GM19239 (cell line): Measurements from ENCODE around the gene NOL9.
A peak's percentile ranks its signal among the peaks of the same experiment; 100 is the strongest.
"Not testable (repeated sequence)": the region's sequence is repeated elsewhere in the genome, so short reads cannot be mapped to it uniquely, and the experiment has no call there.

Experiments
- DNase-seq: peaks from one replicate; pipeline ENCODE4 v3.0.0; 2011; ENCODE audit warnings: low spot score; ENCODE audit not compliant: insufficient read length
- FAIRE-seq: peaks from 2 replicates; lab custom pipeline; 2011; peaks lifted over from hg19 to GRCh38; lab: Jason Lieb, UNC

Gene NOL9

DNA sequence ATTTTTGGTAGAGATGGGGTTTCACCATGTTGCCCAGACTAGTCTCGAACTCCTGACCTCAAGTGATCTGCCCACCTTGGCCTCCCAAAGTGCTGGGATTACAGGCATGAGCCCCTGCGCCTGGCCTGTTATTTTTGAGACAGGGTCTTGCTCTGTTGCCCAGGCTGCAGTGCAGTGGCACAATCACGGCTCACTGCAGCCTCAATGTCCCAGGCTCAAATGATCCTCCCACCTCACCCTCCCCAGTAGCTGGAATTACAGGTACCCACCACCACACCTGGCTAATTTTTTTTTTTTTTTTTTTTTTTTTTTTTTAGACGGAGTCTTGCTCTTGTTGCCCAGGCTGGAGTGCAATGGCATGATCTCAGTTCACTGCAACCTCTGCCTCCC lies 60.5 kb downstream of the NOL9 start:
- not testable (repeated sequence) for DNase-seq, FAIRE-seq

DNA sequence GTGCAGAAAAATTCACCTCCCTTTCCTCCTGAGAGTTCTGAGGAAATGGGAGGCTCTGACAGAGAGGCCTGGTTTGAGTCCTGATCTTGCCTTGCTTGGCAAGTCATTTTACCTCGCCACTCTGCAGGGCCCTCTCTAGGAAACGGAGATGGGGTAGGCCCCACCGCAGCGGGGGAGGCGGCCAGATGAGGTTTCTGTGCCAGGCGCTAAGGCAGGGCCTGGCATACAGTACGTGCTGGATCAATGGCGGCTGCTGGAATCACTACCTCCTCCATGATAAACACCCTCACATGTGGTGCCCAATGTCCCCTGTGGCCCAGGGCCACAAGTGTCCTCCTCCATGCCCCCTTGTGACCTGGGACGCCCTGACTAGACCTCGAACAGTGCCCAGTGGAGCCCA lies 62.3 kb downstream of the NOL9 start:
- DNase-seq: no peak
- no peak for FAIRE-seq

DNA sequence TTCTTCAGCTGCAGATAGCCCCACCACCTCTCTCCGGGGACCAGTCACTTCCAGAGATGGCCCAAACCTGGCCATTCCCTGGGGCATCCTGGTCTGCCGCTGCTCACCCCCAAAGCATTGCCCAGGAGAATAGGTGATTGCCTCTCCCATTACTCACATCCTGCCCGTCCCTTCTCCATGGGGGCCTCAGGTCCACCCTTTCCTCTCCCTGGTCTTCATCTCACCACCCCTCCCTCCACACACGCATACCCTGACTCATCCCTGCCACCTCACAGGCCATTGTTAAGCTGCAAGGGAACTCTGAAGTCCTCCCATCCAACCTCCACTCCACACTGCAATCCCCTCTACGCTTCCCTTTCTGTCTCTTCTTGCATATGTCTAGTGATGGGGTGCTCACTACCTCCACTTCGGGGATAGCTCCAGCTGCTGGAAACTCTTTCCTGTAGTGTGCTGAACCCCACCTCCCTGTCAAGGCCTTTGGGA lies 62.8 kb downstream of the NOL9 start, which contains the start of gene PLEKHG5:
PLEKHG5 (minus strand) TSS at position 188 of the 483 bp plus-strand sequence. CDS start 14,096 bp downstream, outside the sequence.
- FAIRE-seq: no peak
- no peak for DNase-seq

GRCh38 chr1:6491081-6491449 lies 63.2 kb downstream of the NOL9 start:
- DNase-seq (no peak), FAIRE-seq (no peak)

GRCh38 chr1:6490181-6491080 lies 63.9 kb downstream of the NOL9 start:
- DNase-seq (peak; percentile 90), FAIRE-seq (peak; percentile 52)

DNA sequence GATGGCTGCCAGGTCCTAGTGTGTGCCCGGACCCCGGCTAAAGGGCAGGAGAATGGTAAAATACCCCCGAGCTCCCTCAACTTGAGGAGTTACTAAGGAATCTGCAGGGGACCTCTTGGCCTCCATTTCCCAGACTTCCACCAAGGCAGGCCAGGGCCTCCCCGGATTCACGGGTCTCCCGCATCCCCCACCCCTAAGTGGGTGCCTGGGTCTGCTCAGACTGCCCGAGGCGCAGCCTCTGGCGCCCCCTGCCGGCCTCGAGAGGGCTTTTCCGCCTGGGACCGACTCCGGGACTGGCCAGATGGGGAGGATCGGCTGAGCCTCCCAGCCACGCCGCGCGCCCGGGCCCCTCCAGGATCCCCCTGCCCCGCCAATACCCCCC lies 64.5 kb downstream of the NOL9 start:
- FAIRE-seq (peak; percentile 87), DNase-seq (peak; percentile 99)

DNA sequence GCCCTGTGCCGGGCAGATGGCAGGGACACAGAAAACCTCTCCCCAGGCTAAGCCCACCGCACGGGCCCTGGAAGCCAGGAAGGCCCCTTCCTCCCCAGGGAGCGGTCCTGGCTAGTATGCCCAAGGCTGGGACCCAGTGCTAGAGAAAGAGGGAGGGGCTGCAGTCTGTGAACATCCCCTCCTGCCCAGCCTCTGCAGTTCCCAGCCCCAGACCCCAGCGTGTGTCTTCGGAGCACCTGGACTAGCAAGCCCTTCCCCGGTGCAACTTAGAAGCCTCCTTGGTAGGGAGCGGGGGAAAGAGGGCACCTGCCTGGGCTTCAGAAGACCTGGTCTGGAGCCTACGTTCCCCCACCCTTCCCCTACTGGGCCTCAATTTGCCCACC lies 64.9 kb downstream of the NOL9 start:
- FAIRE-seq (no peak), DNase-seq (no peak)

DNA sequence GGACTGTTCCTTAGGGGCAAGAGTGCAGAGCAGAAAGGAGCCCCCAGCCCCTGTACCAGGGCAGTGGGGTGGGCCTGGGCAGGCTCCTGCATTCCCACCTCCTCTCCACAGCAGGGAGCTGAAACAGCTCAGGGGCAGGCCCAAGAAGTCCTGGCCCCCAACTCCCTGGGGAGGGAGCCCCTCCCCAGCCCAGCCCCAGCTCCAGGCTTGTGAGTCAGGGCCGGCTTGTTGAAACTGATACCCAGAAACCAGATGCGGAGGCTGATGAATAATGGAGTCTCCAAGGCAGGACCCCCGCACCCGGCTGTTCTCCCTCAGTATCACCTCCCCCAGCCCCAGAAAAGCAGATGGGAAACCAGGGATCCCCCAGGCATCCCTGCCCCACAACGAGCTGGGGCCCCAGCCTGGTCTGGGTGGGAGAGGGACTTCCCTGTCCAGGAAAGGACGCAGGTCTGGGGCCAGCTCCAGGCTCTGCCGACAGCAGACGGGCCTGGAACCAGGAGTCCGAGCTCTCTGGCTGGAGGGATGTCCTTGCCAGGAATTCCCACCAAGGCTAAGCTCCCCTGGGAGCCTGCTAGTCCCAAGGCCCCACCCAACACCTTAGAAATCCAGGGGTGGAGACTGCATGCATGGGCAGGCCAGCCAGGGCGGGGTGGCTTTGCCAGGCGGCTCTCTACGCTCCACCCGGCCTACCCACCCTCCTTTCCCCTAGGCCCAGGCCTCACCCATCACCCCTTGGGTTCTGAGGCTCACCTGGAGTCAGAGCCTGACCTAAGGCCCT lies 65.5 kb downstream of the NOL9 start:
- DNase-seq (no peak), FAIRE-seq (no peak)

DNA sequence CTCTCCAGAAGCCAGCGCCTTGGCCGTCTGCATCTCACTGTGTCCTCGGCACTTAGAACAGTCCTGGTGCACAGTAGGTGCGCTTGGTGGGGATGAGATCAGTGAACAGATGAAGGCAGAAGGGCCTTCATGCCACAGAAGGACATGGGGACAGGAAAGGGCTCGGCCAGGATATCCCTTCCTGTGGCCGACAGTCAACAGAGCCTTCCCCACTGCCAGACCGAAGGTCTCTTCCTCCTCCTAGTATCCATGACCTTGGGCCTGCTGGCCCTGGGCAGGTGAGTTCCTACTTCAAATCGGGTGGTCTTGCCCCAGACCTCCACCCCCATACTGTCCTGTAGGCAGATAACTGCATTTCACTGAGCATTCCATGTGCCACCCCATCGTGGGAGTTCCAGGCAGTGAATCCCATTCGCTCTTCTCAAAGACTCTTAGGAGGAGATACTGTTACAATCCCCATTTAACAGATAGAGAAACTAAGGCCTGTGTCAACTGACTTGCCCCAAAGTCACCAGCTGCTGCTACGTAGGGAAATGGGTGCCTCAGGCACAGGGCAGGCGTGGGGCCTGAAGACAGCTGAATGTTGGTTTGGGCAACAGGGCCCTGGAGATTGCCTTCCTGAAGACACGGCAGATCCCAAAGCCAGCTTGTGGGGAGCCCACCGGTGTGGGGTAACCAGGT lies 66.4 kb downstream of the NOL9 start:
- FAIRE-seq: no peak

DNA sequence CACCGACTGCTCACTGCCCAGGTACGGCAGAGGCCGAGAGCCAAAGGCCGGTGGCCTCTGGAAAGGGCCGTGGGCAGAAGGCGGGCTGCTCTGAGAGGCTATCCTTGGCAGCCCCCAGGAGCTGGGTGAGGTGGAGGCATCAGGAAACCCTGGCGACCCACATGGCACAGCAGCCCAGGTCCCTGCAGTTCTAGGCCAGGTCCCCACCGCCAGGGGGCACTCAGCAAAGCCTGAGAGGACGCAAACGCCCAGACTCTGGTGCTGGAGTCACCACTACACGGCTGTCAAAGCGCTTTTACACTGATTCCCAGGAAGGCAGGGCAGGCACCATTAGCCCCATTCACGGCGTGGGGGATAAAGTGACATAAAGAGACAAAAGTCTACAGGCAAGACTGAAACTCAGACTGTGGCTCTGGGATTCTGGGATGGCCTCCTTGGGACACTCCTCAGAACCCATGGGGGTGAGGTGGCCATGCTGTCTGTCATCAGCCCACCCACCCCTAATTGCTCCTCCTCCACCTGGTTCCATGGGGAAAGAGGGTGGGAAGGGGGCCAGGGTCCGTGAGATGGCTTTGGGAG lies 67.8 kb downstream of the NOL9 start:
- DNase-seq: peak; percentile 93
- FAIRE-seq: no peak

More for the DNA sequence above, 66.4 kb downstream of the NOL9 start:
- DNase-seq: no peak

DNA sequence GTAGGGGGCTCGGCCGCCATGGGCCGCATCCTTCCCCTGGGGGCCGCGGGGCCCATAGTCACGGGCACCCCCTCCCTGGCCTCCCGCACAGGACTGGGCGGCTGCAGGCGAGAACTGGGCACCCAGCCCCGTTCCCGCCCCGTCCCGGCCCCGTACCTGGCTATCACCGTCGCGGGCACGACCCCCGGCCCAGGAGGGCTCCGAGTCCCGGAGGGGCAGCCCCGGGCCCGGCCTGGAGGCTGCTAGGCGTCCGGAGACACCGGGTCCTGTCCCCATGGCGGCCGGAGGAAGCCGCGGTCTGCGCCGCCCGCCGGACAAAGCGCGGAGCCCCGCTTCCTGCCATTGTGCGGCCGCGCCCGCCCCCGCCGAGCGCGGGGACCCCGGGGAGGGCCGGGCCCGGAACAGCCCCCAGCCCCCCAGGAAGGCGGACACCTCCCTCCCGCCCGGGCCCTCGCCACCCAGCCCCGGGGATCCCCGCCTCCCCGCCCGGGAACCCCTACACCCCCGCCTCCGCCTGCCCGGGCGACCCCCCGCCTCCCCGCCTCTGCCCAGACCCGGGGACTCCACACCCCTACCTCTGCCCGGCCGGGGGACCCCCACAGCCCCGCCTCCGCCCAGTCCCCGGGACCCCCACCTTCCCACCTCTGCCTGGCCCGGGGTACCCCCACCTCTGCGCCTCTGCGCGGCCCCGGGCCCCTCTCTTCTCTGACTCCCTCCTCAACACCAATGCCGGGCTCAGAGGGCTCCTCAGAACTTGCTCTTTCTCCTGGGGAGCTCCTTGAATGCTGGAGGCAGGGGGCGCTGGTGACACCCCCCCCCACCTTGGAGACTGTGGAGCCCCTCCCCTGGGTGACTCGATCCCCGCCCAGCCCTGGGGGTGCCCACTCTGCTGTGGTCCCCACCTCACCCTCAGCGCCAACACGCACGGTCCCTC lies 68.9 kb downstream of the NOL9 start:
- FAIRE-seq: no peak
- DNase-seq: no peak

- FAIRE-seq (no peak), DNase-seq (no peak)
These were observed 69.5 kb downstream of the NOL9 start for GRCh38 chr1:6484826-6485167.

DNA sequence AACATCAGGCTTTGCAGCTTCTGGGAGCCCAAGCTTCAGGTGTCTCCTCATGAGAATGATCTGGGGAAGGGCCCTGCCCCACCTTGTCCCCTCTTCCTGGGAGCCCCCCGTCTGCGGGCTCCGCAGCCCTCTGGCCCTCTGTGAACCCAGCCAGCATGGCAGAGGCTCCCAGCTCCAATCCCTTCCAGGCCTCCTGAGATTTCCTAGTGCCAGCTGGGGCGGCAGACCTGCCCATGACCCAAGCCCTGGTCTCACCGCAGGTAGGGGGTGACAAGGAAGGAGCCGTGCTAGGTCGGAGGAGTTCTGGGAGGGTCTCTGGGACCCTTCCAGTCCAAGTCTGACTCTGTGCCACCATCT lies 70.6 kb downstream of the NOL9 start:
- no peak for DNase-seq
- no peak for FAIRE-seq

- DNase-seq (no peak), FAIRE-seq (no peak)
These were observed 71.1 kb downstream of the NOL9 start for GRCh38 chr1:6483017-6483760.

DNA sequence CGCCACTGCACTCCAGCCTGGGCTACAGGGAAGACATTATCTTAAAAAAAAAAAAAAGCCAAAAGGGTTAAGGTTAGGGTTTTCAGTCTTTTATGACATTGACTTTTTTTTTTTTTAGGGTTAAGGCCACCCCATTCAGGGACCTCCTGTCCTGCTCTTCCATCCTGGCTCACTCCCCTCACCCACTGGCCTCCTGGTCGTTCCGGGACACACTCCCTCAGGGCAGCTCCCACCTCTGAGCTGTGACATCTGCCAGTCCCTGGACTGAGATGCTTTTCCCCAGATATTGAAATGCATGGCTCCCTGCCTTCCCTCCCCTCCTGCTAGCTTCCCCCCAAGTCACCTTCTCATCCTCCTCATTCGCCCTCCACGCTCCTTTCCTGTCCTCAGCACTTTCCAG lies 72.5 kb downstream of the NOL9 start:
- FAIRE-seq (no peak), DNase-seq (no peak)

- DNase-seq (no peak), FAIRE-seq (no peak)
These were observed 77.1 kb downstream of the NOL9 start for GRCh38 chr1:6477039-6477820.

DNA sequence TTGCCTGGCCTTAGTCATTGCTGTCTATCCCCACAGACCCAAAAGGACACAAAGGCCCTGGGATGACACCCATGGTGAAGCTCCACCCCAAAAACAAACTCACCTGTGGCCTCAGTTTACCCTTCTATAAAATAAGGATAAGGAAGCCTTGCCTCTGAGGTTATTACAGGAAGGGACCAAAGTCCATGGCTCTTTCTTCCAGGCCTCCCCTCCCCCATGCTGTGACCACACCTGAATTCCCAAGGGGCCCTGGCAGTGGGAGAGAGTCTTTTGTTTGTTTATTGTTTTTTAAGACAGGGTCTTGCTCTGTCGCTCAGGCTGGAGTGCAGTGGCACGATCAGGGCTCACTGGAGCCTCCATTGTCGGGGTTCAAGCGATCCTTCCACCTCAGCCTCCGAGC lies 77.8 kb downstream of the NOL9 start:
- no peak for FAIRE-seq
- no peak for DNase-seq
